Liver (tissue), 9 donors: Measurements from ENCODE around the gene FIBP. TPM values are rescaled to one million over a fixed set of nuclear protein-coding genes. Genes with fewer than 3 reads are reported as not detected.

ENCODE experiments used
- DNase-seq: peaks from one replicate; pipeline ENCODE4 v3.0.0-alpha.2; 2017; ENCODE audit warnings: low spot score
- H3K27ac ChIP-seq, 2 donors: one replicate each; pipeline ENCODE4 v1.7.0; 2013; ENCODE audit warnings: inconsistent platforms in 2 of 2, low read length in 2 of 2, control low read depth in 1 of 2, low read depth in 1 of 2, mild to moderate bottlenecking in 1 of 2
- H3K27me3 ChIP-seq, 4 donors: one replicate each; pipeline versions ENCODE4 v1.6.1 to v1.7.0; 2013; ENCODE audit warnings: low read length in 3 of 4, inconsistent platforms in 1 of 4, mild to moderate bottlenecking in 1 of 4, moderate library complexity in 1 of 4; ENCODE audit not compliant: control insufficient read depth in 4 of 4, insufficient read depth in 4 of 4
- H3K36me3 ChIP-seq, 4 donors: one replicate each; pipeline versions ENCODE4 v1.6.1 to v1.7.0; 2013; ENCODE audit warnings: low read length in 3 of 4, mild to moderate bottlenecking in 3 of 4, low read depth in 1 of 4, moderate library complexity in 1 of 4; ENCODE audit not compliant: control insufficient read depth in 4 of 4, insufficient read depth in 3 of 4
- H3K4me1 ChIP-seq, 4 donors: one replicate each; pipeline versions ENCODE4 v1.6.1 to v1.7.0; 2013; ENCODE audit warnings: low read length in 3 of 4, mild to moderate bottlenecking in 3 of 4, moderate library complexity in 1 of 4; ENCODE audit not compliant: control insufficient read depth in 4 of 4, insufficient read depth in 4 of 4
- H3K4me3 ChIP-seq, 3 donors: one replicate each; pipeline versions ENCODE4 v1.6.1 to v1.7.0; 2013; ENCODE audit warnings: low read length in 3 of 3, control low read depth in 1 of 3, low read depth in 1 of 3, mild to moderate bottlenecking in 1 of 3
- H3K9ac ChIP-seq, 2 donors: one replicate each; pipeline ENCODE4 v1.7.0; 2013; ENCODE audit warnings: low read length in 2 of 2, mild to moderate bottlenecking in 2 of 2, moderate library complexity in 2 of 2, control low read depth in 1 of 2, low read depth in 1 of 2
- H3K9me3 ChIP-seq, 4 donors: one replicate each; pipeline versions ENCODE4 v1.6.1 to v1.7.0; 2013; ENCODE audit warnings: low read length in 3 of 4; ENCODE audit not compliant: control insufficient read depth in 4 of 4
- EGR1 ChIP-seq, 2 donors: IDR thresholded peaks; 2 replicates each; pipeline ENCODE4 v1.6.1; 2016 to 2018; ENCODE audit warnings: antibody characterized with exemption in 2 of 2, low read depth in 2 of 2
- FOXA1 ChIP-seq: IDR thresholded peaks from 2 replicates; pipeline ENCODE4 v1.6.1; 2016; ENCODE audit warnings: antibody characterized with exemption
- HNF4G ChIP-seq: IDR thresholded peaks from 2 replicates; pipeline ENCODE4 v1.6.1; 2016; ENCODE audit warnings: antibody characterized with exemption
- JUND ChIP-seq, 2 donors: IDR thresholded peaks; 2 replicates each; pipeline ENCODE4 v1.6.1; 2016; ENCODE audit warnings: antibody characterized with exemption in 2 of 2
- NR2F2 ChIP-seq: IDR thresholded peaks from 2 replicates; pipeline ENCODE4 v1.6.1; 2016; ENCODE audit warnings: antibody characterized with exemption
- RAD21 ChIP-seq, 2 donors: IDR thresholded peaks; 2 replicates each; pipeline ENCODE4 v1.6.1; 2016; ENCODE audit warnings: antibody characterized with exemption in 2 of 2, mild to moderate bottlenecking in 2 of 2
- RXRA ChIP-seq, 2 donors: IDR thresholded peaks; 2 replicates each; pipeline ENCODE4 v1.6.1; 2017 to 2018; ENCODE audit warnings: antibody characterized with exemption in 2 of 2, mild to moderate bottlenecking in 1 of 2
- SP1 ChIP-seq: IDR thresholded peaks from 2 replicates; pipeline ENCODE4 v1.6.1; 2018; ENCODE audit warnings: antibody characterized with exemption, mild to moderate bottlenecking
- YY1 ChIP-seq: IDR thresholded peaks from 2 replicates; pipeline ENCODE4 v1.6.1; 2016; ENCODE audit warnings: antibody characterized with exemption, mild to moderate bottlenecking
- WGBS: extraction: QIAGEN DNeasy Blood & Tissue Kit; methylation state at CpG from one replicate; pipeline ENCODE4 v1.1.7; 2013; 5-methylcytosine and 5-hydroxymethylcytosine counted together
- polyA plus RNA-seq, 2 donors: library from polyadenylated mRNA; stranded (reverse) in 1 of 2; unstranded in 1 of 2; fragments of 200-250 nt in 1 of 2; fragments of >200 nt in 1 of 2; fragmentation: Nextera tagmentation in 1 of 2; extraction: Ambion mirVana in 1 of 2; gene quantifications; one replicate each; pipeline versions ENCODE4 v1.2.1 to v1.2.3, GENCODE V29; 2013 to 2015
- total RNA-seq, 2 donors: library from RNA; depleted of rRNA; stranded (reverse); fragments of >200 nt; gene quantifications; one replicate each; pipeline ENCODE4 v1.2.3, GENCODE V29; 2014
- TF ChIP-seq, protein P1 (sequence below): IDR thresholded peaks from 2 replicates; pipeline ENCODE4 v1.6.1; 2016; ENCODE audit warnings: antibody characterized with exemption
- TF ChIP-seq, protein P2 (sequence below): fragments of 150-350 bp; IDR thresholded peaks from 2 replicates; pipeline ENCODE4 v1.5.1; 2017; ENCODE audit warnings: improper control_type of control experiment, low read depth, low read length; ENCODE audit not compliant: missing input control
- TF ChIP-seq, protein P3 (sequence below): IDR thresholded peaks from 2 replicates; pipeline ENCODE4 v1.6.1; 2016; ENCODE audit warnings: antibody characterized with exemption, mild to moderate bottlenecking
- TF ChIP-seq, protein P4 (sequence below): IDR thresholded peaks from 2 replicates; pipeline ENCODE4 v1.6.1; 2016; ENCODE audit warnings: antibody characterized with exemption
- TF ChIP-seq, protein P5 (sequence below): IDR thresholded peaks from 2 replicates; pipeline ENCODE4 v1.6.1; 2016; ENCODE audit warnings: antibody characterized with exemption
- donor health status: healthy.
- donor health status: healthy.
- donor health status: healthy.
- donor health status: healthy.
- donor health status: healthy.

Gene FIBP
- total and polyA plus RNA-seq, 4 donors = 23.7 to 45.4 (median 29.1) TPM

DNA sequence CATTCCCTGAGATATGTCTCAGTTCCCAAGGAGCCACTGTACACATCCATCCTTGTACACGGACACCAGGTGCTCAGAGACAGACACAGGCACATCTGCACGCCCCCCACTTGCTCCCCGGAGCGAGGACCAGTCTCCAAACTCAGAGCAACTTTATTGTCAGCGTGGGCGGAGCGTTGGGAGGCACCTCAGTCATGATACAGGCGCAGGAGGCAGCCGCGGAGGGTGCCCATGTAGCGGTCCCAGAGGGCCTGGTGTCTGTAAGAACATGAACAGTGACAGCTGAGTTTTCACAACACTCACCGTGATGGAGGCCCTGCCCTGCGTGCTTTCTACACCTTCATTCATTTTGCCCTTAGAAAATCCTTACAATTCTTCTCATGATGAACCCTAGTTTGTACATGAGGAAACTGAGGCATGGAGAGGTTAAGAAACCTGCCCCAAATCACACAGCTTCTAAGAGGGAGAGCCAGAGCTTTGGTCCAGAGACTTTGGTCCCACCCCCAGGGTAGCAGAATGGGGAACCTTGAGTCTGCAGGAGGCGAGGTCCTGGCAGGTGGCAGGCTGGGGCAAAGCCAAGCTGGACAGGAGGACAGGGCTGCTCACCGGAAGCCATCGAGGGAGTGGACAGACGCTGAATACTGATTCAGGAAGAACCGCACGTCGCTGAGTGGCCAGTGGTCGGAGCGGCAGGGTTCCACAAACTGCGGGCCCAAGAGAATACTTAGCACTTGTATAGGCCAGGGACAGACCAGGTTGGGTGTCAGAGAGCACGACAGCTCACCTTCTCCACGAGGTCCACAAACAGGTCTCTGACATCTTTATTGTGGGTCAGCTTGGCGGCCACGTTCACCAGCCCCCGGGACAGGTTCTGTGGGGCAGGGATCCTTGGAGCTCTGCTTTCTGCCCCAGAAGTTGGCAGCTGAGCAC lies 4.2 kb downstream of the FIBP start:
- Histone ChIP-seq H3K4me3 (no peak overlapping the region), H3K36me3 (peaks cover 2 to 12% (median 3%) of the 10 kb centered on the region in 4 donors), H3K27me3 (no peaks in the 10 kb centered on the region), H3K4me1 (peaks cover 5 to 25% (median 12%) of the 10 kb centered on the region in 4 donors), H3K9me3 (no peaks in the 10 kb centered on the region), H3K9ac (no peak overlapping the region), H3K27ac (no peak overlapping the region)
- no peak for DNase-seq
- 87% methylated on average over 28 of the region's 28 CpGs for WGBS
- TF ChIP-seq RAD21 (IDR thresholded peaks at IDR 0.05) (no peak), NR2F2 (no peak), RXRA (IDR thresholded peaks at IDR 0.05) (no peak), EGR1 (IDR thresholded peaks at IDR 0.05; ENCODE audit: low read depth in 2 of 2) (no peak)
- TF ChIP-seq, protein P1, sequence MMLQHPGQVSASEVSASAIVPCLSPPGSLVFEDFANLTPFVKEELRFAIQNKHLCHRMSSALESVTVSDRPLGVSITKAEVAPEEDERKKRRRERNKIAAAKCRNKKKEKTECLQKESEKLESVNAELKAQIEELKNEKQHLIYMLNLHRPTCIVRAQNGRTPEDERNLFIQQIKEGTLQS = no peak

DNA sequence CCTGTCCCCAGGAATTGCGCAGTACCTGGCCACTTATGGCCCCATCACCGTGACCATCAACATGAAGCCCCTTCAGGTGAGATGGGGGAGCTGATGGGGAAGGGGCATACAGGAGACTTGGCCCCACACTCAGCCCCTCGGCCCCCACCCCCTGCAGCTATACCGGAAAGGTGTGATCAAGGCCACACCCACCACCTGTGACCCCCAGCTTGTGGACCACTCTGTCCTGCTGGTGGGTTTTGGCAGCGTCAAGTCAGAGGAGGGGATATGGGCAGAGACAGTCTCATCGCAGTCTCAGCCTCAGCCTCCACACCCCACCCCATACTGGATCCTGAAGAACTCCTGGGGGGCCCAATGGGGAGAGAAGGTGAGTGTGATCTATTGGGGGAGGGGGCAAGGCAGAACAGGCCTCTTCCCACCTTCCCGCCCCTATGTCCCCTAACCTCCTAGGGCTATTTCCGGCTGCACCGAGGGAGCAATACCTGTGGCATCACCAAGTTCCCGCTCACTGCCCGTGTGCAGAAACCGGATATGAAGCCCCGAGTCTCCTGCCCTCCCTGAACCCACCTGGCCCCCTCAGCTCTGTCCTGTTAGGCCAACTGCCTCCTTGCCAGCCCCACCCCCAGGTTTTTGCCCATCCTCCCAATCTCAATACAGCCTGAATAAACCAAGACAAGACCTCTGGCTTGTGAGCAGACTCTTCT lies 5.1 kb downstream of the FIBP start:
- peaks cover 5 to 19% (median 9%) of the 10 kb centered on the region in 4 donors for H3K4me1 ChIP-seq
- H3K9me3 ChIP-seq = no peaks in the 10 kb centered on the region
- WGBS = 94% methylated on average over 13 of the region's 13 CpGs
- no peaks in the 10 kb centered on the region for H3K27me3 ChIP-seq
- TF ChIP-seq, protein P2, sequence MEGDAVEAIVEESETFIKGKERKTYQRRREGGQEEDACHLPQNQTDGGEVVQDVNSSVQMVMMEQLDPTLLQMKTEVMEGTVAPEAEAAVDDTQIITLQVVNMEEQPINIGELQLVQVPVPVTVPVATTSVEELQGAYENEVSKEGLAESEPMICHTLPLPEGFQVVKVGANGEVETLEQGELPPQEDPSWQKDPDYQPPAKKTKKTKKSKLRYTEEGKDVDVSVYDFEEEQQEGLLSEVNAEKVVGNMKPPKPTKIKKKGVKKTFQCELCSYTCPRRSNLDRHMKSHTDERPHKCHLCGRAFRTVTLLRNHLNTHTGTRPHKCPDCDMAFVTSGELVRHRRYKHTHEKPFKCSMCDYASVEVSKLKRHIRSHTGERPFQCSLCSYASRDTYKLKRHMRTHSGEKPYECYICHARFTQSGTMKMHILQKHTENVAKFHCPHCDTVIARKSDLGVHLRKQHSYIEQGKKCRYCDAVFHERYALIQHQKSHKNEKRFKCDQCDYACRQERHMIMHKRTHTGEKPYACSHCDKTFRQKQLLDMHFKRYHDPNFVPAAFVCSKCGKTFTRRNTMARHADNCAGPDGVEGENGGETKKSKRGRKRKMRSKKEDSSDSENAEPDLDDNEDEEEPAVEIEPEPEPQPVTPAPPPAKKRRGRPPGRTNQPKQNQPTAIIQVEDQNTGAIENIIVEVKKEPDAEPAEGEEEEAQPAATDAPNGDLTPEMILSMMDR = no peak
- TF ChIP-seq JUND (IDR thresholded peaks at IDR 0.05) = no peak
- TF ChIP-seq FOXA1 = no peak
- TF ChIP-seq SP1 = no peak
- TF ChIP-seq EGR1 (IDR thresholded peaks at IDR 0.05; ENCODE audit: low read depth in 2 of 2) = no peak
- no peak for TF ChIP-seq RAD21 (IDR thresholded peaks at IDR 0.05)
- no peak for TF ChIP-seq HNF4G
- TF ChIP-seq NR2F2 = no peak
- TF ChIP-seq, protein P3, sequence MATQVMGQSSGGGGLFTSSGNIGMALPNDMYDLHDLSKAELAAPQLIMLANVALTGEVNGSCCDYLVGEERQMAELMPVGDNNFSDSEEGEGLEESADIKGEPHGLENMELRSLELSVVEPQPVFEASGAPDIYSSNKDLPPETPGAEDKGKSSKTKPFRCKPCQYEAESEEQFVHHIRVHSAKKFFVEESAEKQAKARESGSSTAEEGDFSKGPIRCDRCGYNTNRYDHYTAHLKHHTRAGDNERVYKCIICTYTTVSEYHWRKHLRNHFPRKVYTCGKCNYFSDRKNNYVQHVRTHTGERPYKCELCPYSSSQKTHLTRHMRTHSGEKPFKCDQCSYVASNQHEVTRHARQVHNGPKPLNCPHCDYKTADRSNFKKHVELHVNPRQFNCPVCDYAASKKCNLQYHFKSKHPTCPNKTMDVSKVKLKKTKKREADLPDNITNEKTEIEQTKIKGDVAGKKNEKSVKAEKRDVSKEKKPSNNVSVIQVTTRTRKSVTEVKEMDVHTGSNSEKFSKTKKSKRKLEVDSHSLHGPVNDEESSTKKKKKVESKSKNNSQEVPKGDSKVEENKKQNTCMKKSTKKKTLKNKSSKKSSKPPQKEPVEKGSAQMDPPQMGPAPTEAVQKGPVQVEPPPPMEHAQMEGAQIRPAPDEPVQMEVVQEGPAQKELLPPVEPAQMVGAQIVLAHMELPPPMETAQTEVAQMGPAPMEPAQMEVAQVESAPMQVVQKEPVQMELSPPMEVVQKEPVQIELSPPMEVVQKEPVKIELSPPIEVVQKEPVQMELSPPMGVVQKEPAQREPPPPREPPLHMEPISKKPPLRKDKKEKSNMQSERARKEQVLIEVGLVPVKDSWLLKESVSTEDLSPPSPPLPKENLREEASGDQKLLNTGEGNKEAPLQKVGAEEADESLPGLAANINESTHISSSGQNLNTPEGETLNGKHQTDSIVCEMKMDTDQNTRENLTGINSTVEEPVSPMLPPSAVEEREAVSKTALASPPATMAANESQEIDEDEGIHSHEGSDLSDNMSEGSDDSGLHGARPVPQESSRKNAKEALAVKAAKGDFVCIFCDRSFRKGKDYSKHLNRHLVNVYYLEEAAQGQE = no peak
- TF ChIP-seq RXRA (IDR thresholded peaks at IDR 0.05) = no peak
- TF ChIP-seq, protein P1 = no peak
- TF ChIP-seq, protein P4, sequence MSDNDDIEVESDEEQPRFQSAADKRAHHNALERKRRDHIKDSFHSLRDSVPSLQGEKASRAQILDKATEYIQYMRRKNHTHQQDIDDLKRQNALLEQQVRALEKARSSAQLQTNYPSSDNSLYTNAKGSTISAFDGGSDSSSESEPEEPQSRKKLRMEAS = no peak
- TF ChIP-seq YY1 = no peak
- TF ChIP-seq, protein P5, sequence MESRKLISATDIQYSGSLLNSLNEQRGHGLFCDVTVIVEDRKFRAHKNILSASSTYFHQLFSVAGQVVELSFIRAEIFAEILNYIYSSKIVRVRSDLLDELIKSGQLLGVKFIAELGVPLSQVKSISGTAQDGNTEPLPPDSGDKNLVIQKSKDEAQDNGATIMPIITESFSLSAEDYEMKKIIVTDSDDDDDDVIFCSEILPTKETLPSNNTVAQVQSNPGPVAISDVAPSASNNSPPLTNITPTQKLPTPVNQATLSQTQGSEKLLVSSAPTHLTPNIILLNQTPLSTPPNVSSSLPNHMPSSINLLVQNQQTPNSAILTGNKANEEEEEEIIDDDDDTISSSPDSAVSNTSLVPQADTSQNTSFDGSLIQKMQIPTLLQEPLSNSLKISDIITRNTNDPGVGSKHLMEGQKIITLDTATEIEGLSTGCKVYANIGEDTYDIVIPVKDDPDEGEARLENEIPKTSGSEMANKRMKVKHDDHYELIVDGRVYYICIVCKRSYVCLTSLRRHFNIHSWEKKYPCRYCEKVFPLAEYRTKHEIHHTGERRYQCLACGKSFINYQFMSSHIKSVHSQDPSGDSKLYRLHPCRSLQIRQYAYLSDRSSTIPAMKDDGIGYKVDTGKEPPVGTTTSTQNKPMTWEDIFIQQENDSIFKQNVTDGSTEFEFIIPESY = no peak
- no peak overlapping the region for H3K9ac ChIP-seq
- no peak overlapping the region for H3K27ac ChIP-seq
- no peak overlapping the region for H3K4me3 ChIP-seq
- no peak for DNase-seq
- H3K36me3 ChIP-seq = peaks cover 2 to 12% (median 3%) of the 10 kb centered on the region in 4 donors
